IMR-90 (cell line): ENCODE data around the gene FAM120A. TPM values are rescaled to one million over a fixed set of nuclear protein-coding genes. Genes with fewer than 3 reads are reported as not detected.

Experiments
- ATAC-seq: fragments of 200-7000 bp; cut with Tn5 transposase; 2 replicates; pipeline ENCODE4 v1.9.1; 2020; ENCODE audit warnings: low read depth, mild to moderate bottlenecking, moderate library complexity
- BruUV-seq: library from RNA; stranded (reverse); fragments of 400-500 nt; replicated peaks from 2 replicates; lab custom pipeline; 2021; lab: Mats Ljungman, UMichigan
- CTCF ChIA-PET: fragments of 300-600 bp; formaldehyde crosslinking; extraction: SDS; loops from one replicate; lab custom pipeline; 2021; ENCODE audit warnings: antibody characterized with exemption; lab: Yijun Ruan, JAX
- POLR2A ChIA-PET: fragments of 300-600 bp; sonication (Branson Sonifier 250); formaldehyde crosslinking; loops from one replicate; lab custom pipeline; 2022; ENCODE audit warnings: antibody characterized with exemption; ENCODE audit not compliant: unreplicated experiment; lab: Charles Lee
- DNase-seq: peaks from one replicate; pipeline ENCODE4 v3.0.0; 2013
- H2AFZ ChIP-seq: replicated peaks from 2 replicates; pipeline ENCODE3; 2013; ENCODE audit warnings: low read length, mild to moderate bottlenecking; ENCODE audit not compliant: poor library complexity
- H2AK5ac ChIP-seq: 2 replicates; pipeline ENCODE4 v1.6.1; 2013; ENCODE audit warnings: low read depth, low read length, inconsistent platforms
- H2AK9ac ChIP-seq: replicated peaks from 2 replicates; pipeline ENCODE3; 2013; ENCODE audit warnings: mild to moderate bottlenecking, low read depth, low read length, moderate library complexity; ENCODE audit not compliant: poor library complexity
- H2BK120ac ChIP-seq: 2 replicates; pipeline ENCODE4 v1.6.1; 2013; ENCODE audit warnings: low read depth, low read length, inconsistent platforms
- H2BK15ac ChIP-seq: 3 replicates; pipeline ENCODE4 v1.6.1; 2013; ENCODE audit warnings: low read depth, low read length, inconsistent platforms
- H2BK20ac ChIP-seq: 2 replicates; pipeline ENCODE4 v1.6.1; 2013; ENCODE audit warnings: low read depth, mild to moderate bottlenecking, inconsistent platforms, low read length, moderate library complexity
- H2BK5ac ChIP-seq: 2 replicates; pipeline ENCODE4 v1.6.1; 2013; ENCODE audit warnings: mild to moderate bottlenecking, low read depth, low read length, inconsistent platforms; ENCODE audit not compliant: poor library complexity, severe bottlenecking
- H3K14ac ChIP-seq: replicated peaks from 2 replicates; pipeline ENCODE4 v1.6.1; 2013; ENCODE audit warnings: low read depth, low read length, inconsistent platforms
- H3K18ac ChIP-seq: 2 replicates; pipeline ENCODE4 v1.6.1; 2013; ENCODE audit warnings: low read depth, low read length, control low read depth
- H3K23ac ChIP-seq: 2 replicates; pipeline ENCODE4 v1.6.1; 2013; ENCODE audit warnings: low read depth, low read length, inconsistent platforms
- H3K27ac ChIP-seq: 2 replicates; pipeline ENCODE4 v1.5.1; 2013; ENCODE audit warnings: mild to moderate bottlenecking, control low read depth, low read length; ENCODE audit not compliant: insufficient read depth
- H3K27me3 ChIP-seq: 2 replicates; pipeline ENCODE4 v1.6.1; 2013; ENCODE audit warnings: low read length; ENCODE audit not compliant: control insufficient read depth, insufficient read depth
- H3K36me3 ChIP-seq: 2 replicates; pipeline ENCODE4 v1.6.1; 2013; ENCODE audit warnings: low read length, mixed read lengths; ENCODE audit not compliant: control insufficient read depth, insufficient read depth
- H3K4ac ChIP-seq: 2 replicates; pipeline ENCODE4 v1.6.1; 2013; ENCODE audit warnings: low read depth, low read length, inconsistent platforms
- H3K4me1 ChIP-seq: 2 replicates; pipeline ENCODE4 v1.6.1; 2013; ENCODE audit warnings: low read length, mixed read lengths; ENCODE audit not compliant: control insufficient read depth, insufficient read depth
- H3K4me2 ChIP-seq: 2 replicates; pipeline ENCODE4 v1.6.1; 2013; ENCODE audit warnings: low read depth, mild to moderate bottlenecking, control low read depth, low read length, moderate library complexity
- H3K4me3 ChIP-seq: 2 replicates; pipeline ENCODE4 v1.5.1; 2013; ENCODE audit warnings: low read depth, mild to moderate bottlenecking, control low read depth, low read length, moderate library complexity; ENCODE audit not compliant: insufficient read depth
- H3K56ac ChIP-seq: 2 replicates; pipeline ENCODE4 v1.6.1; 2013; ENCODE audit warnings: low read length, inconsistent platforms; ENCODE audit not compliant: insufficient read depth; ENCODE audit errors: extremely low read depth
- H3K79me1 ChIP-seq, 2 experiments: 2 replicates each; pipeline ENCODE4 v1.6.1; 2013; ENCODE audit warnings: low read length in 2 of 2, inconsistent platforms in 1 of 2, low read depth in 1 of 2
- H3K9ac ChIP-seq: 2 replicates; pipeline ENCODE4 v1.6.1; 2013; ENCODE audit warnings: low read depth, low read length, control low read depth
- H3K9me1 ChIP-seq: 2 replicates; pipeline ENCODE4 v1.6.1; 2013; ENCODE audit warnings: low read length, inconsistent platforms; ENCODE audit not compliant: insufficient read depth
- H3K9me3 ChIP-seq: 2 replicates; pipeline ENCODE4 v1.6.1; 2013; ENCODE audit warnings: low read length; ENCODE audit not compliant: control insufficient read depth, insufficient read depth
- H4K20me1 ChIP-seq: 2 replicates; pipeline ENCODE4 v1.6.1; 2013; ENCODE audit warnings: low read length, inconsistent platforms; ENCODE audit not compliant: insufficient read depth
- H4K5ac ChIP-seq: 2 replicates; pipeline ENCODE4 v1.6.1; 2013; ENCODE audit warnings: mild to moderate bottlenecking, low read depth, low read length, control low read depth
- H4K8ac ChIP-seq, 2 experiments: 2 replicates each; pipeline ENCODE4 v1.6.1; 2013; ENCODE audit warnings: low read depth in 2 of 2, low read length in 2 of 2, control low read depth in 1 of 2, inconsistent platforms in 1 of 2
- H4K91ac ChIP-seq: 2 replicates; pipeline ENCODE4 v1.6.1; 2013; ENCODE audit warnings: low read depth, low read length, inconsistent platforms; ENCODE audit not compliant: insufficient read depth
- BHLHE40 ChIP-seq: fragments of 150-350 bp; IDR thresholded peaks from 2 replicates; pipeline ENCODE4 v1.6.1; 2016; ENCODE audit warnings: mild to moderate bottlenecking, low read depth, low read length
- CEBPB ChIP-seq: IDR thresholded peaks from 2 replicates; pipeline ENCODE4 v1.6.1; 2012; ENCODE audit warnings: low read depth, low read length, improper control_type of control experiment
- CHD1 ChIP-seq: IDR thresholded peaks from 2 replicates; pipeline ENCODE4 v1.6.1; 2012; ENCODE audit warnings: low read depth, low read length, improper control_type of control experiment
- CTCF ChIP-seq: conservative IDR thresholded peaks from 2 replicates; pipeline ENCODE4 v1.5.1; 2012; ENCODE audit warnings: mild to moderate bottlenecking, low read depth, low read length, improper control_type of control experiment
- ELK1 ChIP-seq: fragments of 150-350 bp; IDR thresholded peaks from 2 replicates; pipeline ENCODE4 v1.6.1; 2016; ENCODE audit warnings: low read depth, mild to moderate bottlenecking, low read length, moderate library complexity, borderline replicate concordance
- FOS ChIP-seq: fragments of 150-350 bp; IDR thresholded peaks from 2 replicates; pipeline ENCODE4 v1.6.1; 2016; ENCODE audit warnings: low read depth, low read length
- MAFK ChIP-seq: IDR thresholded peaks from 2 replicates; pipeline ENCODE4 v1.6.1; 2012; ENCODE audit warnings: low read depth, low read length, improper control_type of control experiment
- MAZ ChIP-seq: IDR thresholded peaks from 2 replicates; pipeline ENCODE4 v1.6.1; 2012; ENCODE audit warnings: low read depth, mild to moderate bottlenecking, low read length, improper control_type of control experiment, moderate library complexity, borderline replicate concordance
- NFE2L2 ChIP-seq: fragments of 150-350 bp; IDR thresholded peaks from 2 replicates; pipeline ENCODE4 v1.6.1; 2016; ENCODE audit warnings: low read depth, mild to moderate bottlenecking, low read length
- POLR2A ChIP-seq: IDR thresholded peaks from 2 replicates; pipeline ENCODE4 v1.6.1; 2012; ENCODE audit warnings: mild to moderate bottlenecking, low read depth, low read length
- RAD21 ChIP-seq: IDR thresholded peaks from 2 replicates; pipeline ENCODE4 v1.6.1; 2012; ENCODE audit warnings: low read length, improper control_type of control experiment
- RCOR1 ChIP-seq: IDR thresholded peaks from 2 replicates; pipeline ENCODE4 v1.6.1; 2012; ENCODE audit warnings: mild to moderate bottlenecking, low read length, improper control_type of control experiment; ENCODE audit not compliant: insufficient replicate concordance
- SMC3 ChIP-seq: fragments of 150-350 bp; IDR thresholded peaks from 2 replicates; pipeline ENCODE4 v1.6.1; 2016; ENCODE audit warnings: low read depth, mild to moderate bottlenecking, antibody characterized with exemption, low read length, moderate library complexity
- WGBS, 2 experiments: methylation state at CpG; one replicate each; pipeline versions ENCODE4 v1.1.5 to v1.1.7; 2013; ENCODE audit warnings: missing lambda C conversion rate in 2 of 2; ENCODE audit not compliant: insufficient read length in 1 of 2; ENCODE audit errors: extremely low coverage in 2 of 2; 5-methylcytosine and 5-hydroxymethylcytosine counted together
- dilution Hi-C: fragments of 300-500 bp; cut with HindIII; formaldehyde crosslinking; loops from one replicate; pipeline ENCODE4 v1.14.3; 2018; ENCODE audit warnings: low sequenced_read_pairs; ENCODE audit not compliant: unreplicated experiment
- in situ Hi-C: fragments of 300-500 bp; cut with MboI; formaldehyde crosslinking; loops from 3 replicates; pipeline ENCODE4 v1.14.3; 2019; ENCODE audit warnings: low sequenced_read_pairs, inconsistent platforms, mixed read lengths
- intact Hi-C: fragments of 100-400 bp; cut with micrococcal nuclease; formaldehyde crosslinking; loops from 2 replicates; pipeline ENCODE4 v1.10.0; 2022
- polyA plus RNA-seq, 3 experiments: library from polyadenylated mRNA; depleted of rRNA; stranded (reverse); fragments of >200 nt; gene quantifications; 2 replicates each; pipeline ENCODE4 v1.2.3, GENCODE V29; 2012; ENCODE audit warnings: low replicate concordance in 1 of 3
- total RNA-seq: library from RNA; depleted of rRNA; stranded (reverse); fragments of >200 nt; gene quantifications from 2 replicates; pipeline ENCODE4 v1.2.3, GENCODE V29; 2012

FAM120A gene
- total and polyA plus RNA-seq, 2 of the 4 experiments (the other 2 are of a cell fraction), result 61.6 to 75.1 TPM

- Histone ChIP-seq H2BK120ac (no peak overlapping the region), H3K9me1 (peaks cover 9% of the 10 kb centered on the region; the same call in 1 of the 2 replicates), H4K5ac (no peak overlapping the region), H3K18ac (no peak overlapping the region), H2AK9ac (peak overlapping the region; percentile 87), H3K27ac (no peak overlapping the region), H2BK15ac (no peak overlapping the region), H4K91ac (no peak overlapping the region), H3K27me3 (no peaks in the 10 kb centered on the region), H3K79me1 (peaks cover 12 to 48% of the 10 kb centered on the region in 2 experiments; a peak in 3 of 4 replicates), H2AFZ (no peak overlapping the region), H3K23ac (no peak overlapping the region), H3K14ac (no peak overlapping the region), H2AK5ac (no peak overlapping the region), H4K20me1 (no peaks in the 10 kb centered on the region), H3K4me2 (no peak overlapping the region), H3K9me3 (no peaks in the 10 kb centered on the region), H2BK5ac (peak overlapping the region; percentile 37), H4K8ac (no peak overlapping the region), H2BK20ac (no peak overlapping the region), H3K4ac (no peak overlapping the region), H3K4me3 (no peak overlapping the region), H3K9ac (no peak overlapping the region), H3K4me1 (no peaks in the 10 kb centered on the region), H3K36me3 (peaks cover 34% of the 10 kb centered on the region), H3K56ac (no peak overlapping the region)
- dilution Hi-C loops, result no loop called here
- in situ Hi-C loops, result no loop called here
- BruUV-seq, result no TSS peak
- ATAC-seq (no peak), DNase-seq (no peak)
- no CpG with 5 or more reads among the region's 4 CpGs for WGBS, 2 experiments
- intact Hi-C loops, result no loop called here
- POLR2A ChIA-PET, result no interaction called here
- CTCF ChIA-PET, result interaction anchor here (0.6 to 0.7 kb wide), 2 partner anchors 10 to 78 kb away, joined by 3 read pairs; no protein-coding TSS in a partner anchor
- TF ChIP-seq BHLHE40 (no peak), CEBPB (no peak), POLR2A (no peak), CTCF (no peak), RCOR1 (no peak), ELK1 (no peak), RAD21 (no peak), CHD1 (no peak), FOS (no peak), NFE2L2 (no peak), MAZ (no peak), MAFK (no peak), SMC3 (no peak)
These were observed 89.5 kb downstream of the FAM120A start for GRCh38 chr9:93541005-93541404.
